ENCODE results near the gene CRACR2B. TPM values are rescaled to one million over a fixed set of nuclear protein-coding genes. Genes with fewer than 3 reads are reported as not detected.

The CRACR2B gene
- total RNA-seq, 1 experiment from 2014 or later: 11.8 TPM

DNA sequence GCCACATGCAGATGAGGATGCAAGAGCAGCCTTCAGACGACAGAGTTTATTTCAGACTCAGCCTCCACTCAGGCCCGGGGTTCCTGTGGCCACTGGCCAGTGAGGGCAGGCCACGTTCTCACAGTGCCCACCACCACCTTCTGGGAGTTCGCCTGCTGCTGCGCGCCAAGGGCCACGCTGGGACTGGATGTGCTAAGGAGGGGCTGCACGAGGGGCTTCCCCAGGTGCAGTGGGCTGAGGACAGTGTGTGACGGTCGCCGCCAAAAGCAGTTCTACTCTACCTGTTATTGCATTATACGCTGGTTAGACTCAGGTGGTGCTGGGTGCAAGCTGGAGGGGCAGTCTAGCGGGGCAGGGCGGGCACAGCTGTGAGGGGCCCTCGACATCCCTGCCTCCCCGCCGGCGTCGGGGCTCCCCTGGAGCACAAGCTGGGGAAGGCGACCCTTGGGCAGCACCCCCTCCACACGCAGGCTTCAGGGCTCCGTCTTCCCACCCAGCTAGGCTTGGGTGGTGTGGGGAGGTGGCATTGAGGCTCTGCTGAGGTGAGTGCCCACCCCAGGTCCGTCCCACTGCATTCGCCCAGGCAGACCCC lies 40.5 kb upstream of the CRACR2B start (continued):
- TF ChIP-seq POLR2AphosphoS5 (IDR thresholded peaks at IDR 0.05; ENCODE audit: low read depth, low read length): no peak; the same call in 1 of the 2 replicates
- TF ChIP-seq, protein P1, sequence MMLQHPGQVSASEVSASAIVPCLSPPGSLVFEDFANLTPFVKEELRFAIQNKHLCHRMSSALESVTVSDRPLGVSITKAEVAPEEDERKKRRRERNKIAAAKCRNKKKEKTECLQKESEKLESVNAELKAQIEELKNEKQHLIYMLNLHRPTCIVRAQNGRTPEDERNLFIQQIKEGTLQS (IDR thresholded peaks at IDR 0.05): no peak
- no peak for TF ChIP-seq SIN3A (IDR thresholded peaks at IDR 0.05; ENCODE audit: low read depth)
- TF ChIP-seq YY1 (IDR thresholded peaks at IDR 0.05; ENCODE audit: extremely low read depth, insufficient replicate concordance, low read depth, low read length): no peak

DNA sequence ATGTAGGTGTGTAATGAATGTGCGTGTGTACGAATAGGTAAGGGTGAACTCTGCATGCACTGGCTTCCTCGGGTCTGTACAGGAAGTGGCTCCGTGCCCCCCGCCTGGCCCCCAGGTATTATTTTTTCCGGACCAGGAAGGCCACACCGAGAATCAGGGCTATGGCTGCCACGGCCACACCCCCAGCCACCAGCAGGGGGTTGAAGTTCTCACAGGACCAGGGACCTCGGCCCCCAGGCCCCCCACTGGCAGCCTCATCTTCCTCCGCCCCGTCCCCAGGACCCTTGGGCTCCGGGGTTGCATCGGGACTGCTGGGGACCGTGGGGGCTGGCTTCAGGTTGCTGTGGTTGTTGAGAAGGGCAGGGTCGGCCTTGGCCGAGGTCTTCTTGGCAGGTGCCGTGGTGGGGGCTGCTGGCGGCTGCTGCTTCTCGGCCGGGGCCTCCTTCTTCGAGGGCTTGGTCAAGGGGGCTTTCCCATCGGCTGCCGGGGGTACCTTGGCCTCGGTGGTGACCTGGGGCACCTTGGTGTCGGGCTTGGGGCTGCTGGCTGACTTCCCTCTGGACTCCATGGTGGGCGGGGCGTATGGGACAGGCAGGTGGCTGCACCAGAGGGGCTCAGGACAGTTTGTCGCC lies 39.6 kb upstream of the CRACR2B start:
- no TSS peak for BruUV-seq (replicated peaks)
- H3K4me1 ChIP-seq (ENCODE audit: control insufficient read depth in 1 of 2, insufficient read depth in 2 of 2, low read length in 2 of 2): peaks cover 13 to 25% of the 10 kb centered on the region in 2 experiments
- no peak overlapping the region for H2AFZ ChIP-seq (ENCODE audit: low read depth, low read length, poor library complexity, severe bottlenecking)
- TF ChIP-seq, protein P2, sequence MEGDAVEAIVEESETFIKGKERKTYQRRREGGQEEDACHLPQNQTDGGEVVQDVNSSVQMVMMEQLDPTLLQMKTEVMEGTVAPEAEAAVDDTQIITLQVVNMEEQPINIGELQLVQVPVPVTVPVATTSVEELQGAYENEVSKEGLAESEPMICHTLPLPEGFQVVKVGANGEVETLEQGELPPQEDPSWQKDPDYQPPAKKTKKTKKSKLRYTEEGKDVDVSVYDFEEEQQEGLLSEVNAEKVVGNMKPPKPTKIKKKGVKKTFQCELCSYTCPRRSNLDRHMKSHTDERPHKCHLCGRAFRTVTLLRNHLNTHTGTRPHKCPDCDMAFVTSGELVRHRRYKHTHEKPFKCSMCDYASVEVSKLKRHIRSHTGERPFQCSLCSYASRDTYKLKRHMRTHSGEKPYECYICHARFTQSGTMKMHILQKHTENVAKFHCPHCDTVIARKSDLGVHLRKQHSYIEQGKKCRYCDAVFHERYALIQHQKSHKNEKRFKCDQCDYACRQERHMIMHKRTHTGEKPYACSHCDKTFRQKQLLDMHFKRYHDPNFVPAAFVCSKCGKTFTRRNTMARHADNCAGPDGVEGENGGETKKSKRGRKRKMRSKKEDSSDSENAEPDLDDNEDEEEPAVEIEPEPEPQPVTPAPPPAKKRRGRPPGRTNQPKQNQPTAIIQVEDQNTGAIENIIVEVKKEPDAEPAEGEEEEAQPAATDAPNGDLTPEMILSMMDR (IDR thresholded peaks at IDR 0.05 in 2 of 3, conservative IDR thresholded peaks at IDR 0.05 in 1 of 3; ENCODE audit: borderline replicate concordance in 1 of 3, insufficient read depth in 1 of 3, low read depth in 2 of 3, low read length in 2 of 3): peak in 2 of 3 experiments; percentile 12 to 17; a peak in 1 of 6 replicates
- TF ChIP-seq JUND (IDR thresholded peaks at IDR 0.05): no peak
- no peaks in the 10 kb centered on the region for H3K27me3 ChIP-seq (ENCODE audit: insufficient read depth, low read length)
- no peak for DNase-seq (ENCODE audit: low read depth, low spot score)
- no peaks in the 10 kb centered on the region for H4K20me1 ChIP-seq (ENCODE audit: insufficient read depth)
- H3K9me2 ChIP-seq (ENCODE audit: insufficient read depth): no peaks in the 10 kb centered on the region
- H3K36me3 ChIP-seq (ENCODE audit: control insufficient read depth in 1 of 2, insufficient read depth in 2 of 2, low read length in 2 of 2): peaks cover 0 to 4% of the 10 kb centered on the region in 2 experiments; a peak in 1 of 4 replicates
- no peak overlapping the region for H3K27ac ChIP-seq (ENCODE audit: low read depth, low read length)
- no peaks in the 10 kb centered on the region for H3K79me2 ChIP-seq (ENCODE audit: insufficient read depth, low read length)
- no peaks in the 10 kb centered on the region for H3K9me3 ChIP-seq (ENCODE audit: control insufficient read depth in 1 of 2, insufficient read depth in 1 of 2, low read depth in 1 of 2, low read length in 2 of 2)
- H3K9ac ChIP-seq (ENCODE audit: low read length): no peak overlapping the region
- POLR2A ChIA-PET: no interaction called here
- RAD21 ChIA-PET (ENCODE audit: low non-redundant PET in 1 of 2, low total read pairs in 2 of 2, uncharacterized antibody in 2 of 2, unreplicated experiment in 2 of 2): no interaction called here
- no peak for ATAC-seq
- intact Hi-C loops (cut with micrococcal nuclease): no loop called here
- H3K4me3 ChIP-seq (replicated peaks in 1 of 2; ENCODE audit: low read depth in 1 of 2, low read length in 2 of 2): no peak overlapping the region
- CTCF ChIA-PET: no interaction called here
- no peak overlapping the region for H3K4me2 ChIP-seq (ENCODE audit: low read length)

Data from HCT116 (cell line).